H9 (cell line): ENCODE results near the gene AKR1D1. TPM values are rescaled to one million over a fixed set of nuclear protein-coding genes. Genes with fewer than 3 reads are reported as not detected.

Experiments
- DNase-seq: peaks from one replicate; pipeline ENCODE4 v3.0.0-alpha.2; 2017
- H2AFZ ChIP-seq: one replicate; pipeline ENCODE4 v1.6.1; 2013; ENCODE audit warnings: mild to moderate bottlenecking, low read length, control low read depth, moderate library complexity
- H2AK5ac ChIP-seq: 2 replicates; pipeline ENCODE4 v1.6.1; 2013; ENCODE audit warnings: low read length, control low read depth, mixed read lengths; ENCODE audit not compliant: insufficient read length
- H2BK120ac ChIP-seq: one replicate; pipeline ENCODE4 v1.6.1; 2013; ENCODE audit warnings: low read depth, mild to moderate bottlenecking, low read length, control low read depth, inconsistent platforms; ENCODE audit not compliant: poor library complexity, severe bottlenecking
- H2BK12ac ChIP-seq: 2 replicates; pipeline ENCODE4 v1.6.1; 2013; ENCODE audit warnings: low read length, control low read depth, mixed read lengths, low read depth; ENCODE audit not compliant: insufficient read length
- H2BK15ac ChIP-seq: 2 replicates; pipeline ENCODE4 v1.6.1; 2013; ENCODE audit warnings: low read depth, low read length, control low read depth
- H2BK20ac ChIP-seq: one replicate; pipeline ENCODE4 v1.6.1; 2013; ENCODE audit warnings: low read depth, mild to moderate bottlenecking, low read length, control low read depth, inconsistent platforms; ENCODE audit not compliant: poor library complexity, severe bottlenecking
- H2BK5ac ChIP-seq: 2 replicates; pipeline ENCODE4 v1.6.1; 2013; ENCODE audit warnings: low read length, control low read depth, mixed read lengths; ENCODE audit not compliant: insufficient read length
- H3K14ac ChIP-seq: 2 replicates; pipeline ENCODE4 v1.6.1; 2013; ENCODE audit warnings: low read length, control low read depth; ENCODE audit not compliant: insufficient read depth
- H3K18ac ChIP-seq: 2 replicates; pipeline ENCODE4 v1.6.1; 2013; ENCODE audit warnings: low read depth, mild to moderate bottlenecking, mixed read lengths, low read length, control low read depth; ENCODE audit not compliant: insufficient read length
- H3K23ac ChIP-seq: 2 replicates; pipeline ENCODE4 v1.6.1; 2013; ENCODE audit warnings: low read length, control low read depth, mixed read lengths, low read depth; ENCODE audit not compliant: insufficient read length
- H3K23me2 ChIP-seq: 2 replicates; pipeline ENCODE4 v1.6.1; 2013; ENCODE audit warnings: low read depth, mild to moderate bottlenecking, mixed read lengths, low read length, control low read depth; ENCODE audit not compliant: insufficient read length, poor library complexity, severe bottlenecking
- H3K27ac ChIP-seq: 2 replicates; pipeline ENCODE4 v1.5.1; 2013; ENCODE audit warnings: low read length, control low read depth, mixed read lengths, low read depth; ENCODE audit not compliant: insufficient read length
- H3K27me3 ChIP-seq: 2 replicates; pipeline ENCODE4 v1.6.1; 2013; ENCODE audit warnings: low read length, control low read depth, inconsistent platforms; ENCODE audit not compliant: insufficient read depth
- H3K4ac ChIP-seq: 2 replicates; pipeline ENCODE4 v1.6.1; 2013; ENCODE audit warnings: low read depth, mild to moderate bottlenecking, control low read depth, inconsistent platforms, low read length, moderate library complexity
- H3K4me1 ChIP-seq: 2 replicates; pipeline ENCODE4 v1.6.1; 2013; ENCODE audit warnings: low read length, control low read depth, inconsistent platforms; ENCODE audit not compliant: insufficient read depth
- H3K4me2 ChIP-seq: 2 replicates; pipeline ENCODE4 v1.6.1; 2013; ENCODE audit warnings: low read length, control low read depth, mixed read lengths; ENCODE audit not compliant: insufficient read length, insufficient read depth
- H3K56ac ChIP-seq: 2 replicates; pipeline ENCODE4 v1.6.1; 2013; ENCODE audit warnings: low read depth, mild to moderate bottlenecking, mixed read lengths, low read length, control low read depth; ENCODE audit not compliant: insufficient read length
- H3K79me1 ChIP-seq: 2 replicates; pipeline ENCODE4 v1.6.1; 2013; ENCODE audit warnings: low read depth, mild to moderate bottlenecking, moderate library complexity, low read length, control low read depth, inconsistent platforms; ENCODE audit not compliant: insufficient read depth, poor library complexity, severe bottlenecking
- H3K79me2 ChIP-seq: 2 replicates; pipeline ENCODE4 v1.6.1; 2013; ENCODE audit warnings: low read length, control low read depth, inconsistent platforms; ENCODE audit not compliant: insufficient read depth
- H3K9ac ChIP-seq: 2 replicates; pipeline ENCODE4 v1.6.1; 2013; ENCODE audit warnings: low read length, control low read depth, mixed read lengths; ENCODE audit not compliant: insufficient read length; ENCODE audit errors: extremely low read depth
- H3K9me3 ChIP-seq: one replicate; pipeline ENCODE4 v1.6.1; 2013; ENCODE audit warnings: low read depth, low read length, inconsistent platforms; ENCODE audit not compliant: control insufficient read depth
- H3T11ph ChIP-seq: one replicate; pipeline ENCODE4 v1.6.1; 2013; ENCODE audit warnings: mild to moderate bottlenecking, low read length, control low read depth, inconsistent platforms
- H4K20me1 ChIP-seq: one replicate; pipeline ENCODE4 v1.6.1; 2013; ENCODE audit not compliant: control insufficient read depth, insufficient read length, insufficient read depth
- H4K5ac ChIP-seq: 2 replicates; pipeline ENCODE4 v1.6.1; 2013; ENCODE audit warnings: low read depth, mild to moderate bottlenecking, mixed read lengths, low read length, control low read depth; ENCODE audit not compliant: insufficient read length
- H4K8ac ChIP-seq: replicated peaks from 2 replicates; pipeline ENCODE4 v1.6.1; 2013; ENCODE audit warnings: low read length, control low read depth, mixed read lengths, low read depth; ENCODE audit not compliant: insufficient read length
- H4K91ac ChIP-seq: 2 replicates; pipeline ENCODE4 v1.6.1; 2013; ENCODE audit warnings: low read depth, mild to moderate bottlenecking, moderate library complexity, mixed read lengths, low read length, control low read depth; ENCODE audit not compliant: insufficient read length
- H3K27ac Mint-ChIP-seq, 3 experiments: 2 replicates in 2 of 3; 3 replicates in 1 of 3; pipeline ENCODE4 v1.8.0; 2020 to 2021; ENCODE audit warnings: mixed read lengths in 3 of 3, mild to moderate bottlenecking in 1 of 3, moderate library complexity in 1 of 3
- H3K27me3 Mint-ChIP-seq: 2 replicates; pipeline ENCODE4 v1.8.0; 2021; ENCODE audit warnings: low read depth, mild to moderate bottlenecking, moderate library complexity, mixed read lengths
- H3K36me3 Mint-ChIP-seq, 3 experiments: 2 replicates in 2 of 3; 3 replicates in 1 of 3; pipeline ENCODE4 v1.8.0; 2020 to 2021; ENCODE audit warnings: low read depth in 3 of 3, mixed read lengths in 3 of 3; ENCODE audit not compliant: insufficient read depth in 1 of 3
- H3K4me1 Mint-ChIP-seq, 2 experiments: 2 replicates each; pipeline ENCODE4 v1.8.0; 2020; ENCODE audit warnings: mixed read lengths in 2 of 2
- H3K4me3 Mint-ChIP-seq, 2 experiments: 2 replicates in 1 of 2; 3 replicates in 1 of 2; pipeline ENCODE4 v1.8.0; 2020 to 2021; ENCODE audit warnings: mild to moderate bottlenecking in 2 of 2, mixed read lengths in 2 of 2, moderate library complexity in 1 of 2
- H3K9me3 Mint-ChIP-seq, 2 experiments: 2 replicates in 1 of 2; 3 replicates in 1 of 2; pipeline ENCODE4 v1.8.0; 2020; ENCODE audit warnings: mild to moderate bottlenecking in 2 of 2, mixed read lengths in 2 of 2, moderate library complexity in 1 of 2
- CTCF ChIP-seq: fragments of 200-600 bp; sonication (generic); conservative IDR thresholded peaks from 3 replicates; pipeline ENCODE4 v1.8.0; 2021; ENCODE audit warnings: antibody characterized with exemption, mild to moderate bottlenecking
- WGBS: extraction: QIAGEN DNeasy Blood & Tissue Kit; methylation state at CpG from one replicate; pipeline ENCODE4 v1.1.7; 2013; ENCODE audit warnings: missing lambda C conversion rate, low lambda C conversion rate, mixed read lengths; ENCODE audit not compliant: insufficient read length; ENCODE audit errors: extremely low coverage; 5-methylcytosine and 5-hydroxymethylcytosine counted together
- total RNA-seq: library from RNA; stranded (reverse); gene quantifications from 2 replicates; pipeline ENCODE4 v1.2.1, GENCODE V29; 2021

The AKR1D1 gene
- total RNA-seq, 1 experiment from 2014 or later = 0.31 TPM

- Histone ChIP-seq H3K18ac (no peak overlapping the region), H2AFZ (no peak overlapping the region), H3K9ac (no peak overlapping the region), H2AK5ac (no peak overlapping the region), H2BK20ac (no peak overlapping the region), H3K14ac (no peak overlapping the region), H3K23ac (no peak overlapping the region), H3K79me1 (no peaks in the 10 kb centered on the region), H2BK15ac (no peak overlapping the region), H4K20me1 (no peaks in the 10 kb centered on the region), H4K5ac (no peak overlapping the region), H2BK120ac (no peak overlapping the region), H2BK5ac (no peak overlapping the region), H3K27me3 (no peaks in the 10 kb centered on the region), H3K56ac (no peak overlapping the region), H4K91ac (no peak overlapping the region), H3K23me2 (no peaks in the 10 kb centered on the region), H3K4me1 (no peaks in the 10 kb centered on the region), H3K9me3 (no peaks in the 10 kb centered on the region), H3K4me2 (no peak overlapping the region), H3K4ac (no peak overlapping the region), H3K27ac (no peak overlapping the region), H4K8ac (no peak overlapping the region), H2BK12ac (no peak overlapping the region), H3K79me2 (no peaks in the 10 kb centered on the region), H3T11ph (no peak overlapping the region)
- TF ChIP-seq CTCF = no peak
- WGBS = no CpG with 5 or more reads among the region's 2 CpGs
- DNase-seq = no peak
- no peak overlapping the region for H3K27ac Mint-ChIP-seq
- no peak overlapping the region for H3K4me3 Mint-ChIP-seq
- H3K4me1 Mint-ChIP-seq = peaks cover 6 to 10% of the 10 kb centered on the region in 2 experiments
- no peaks in the 10 kb centered on the region for H3K36me3 Mint-ChIP-seq
- H3K27me3 Mint-ChIP-seq = no peaks in the 10 kb centered on the region
- no peaks in the 10 kb centered on the region; a peak in 1 of 5 replicates for H3K9me3 Mint-ChIP-seq
Observed at GRCh38 chr7:138063400-138063799, 12.9 kb upstream of the AKR1D1 start.
